HG02642 (cell line): ENCODE measurements around the gene TUBB4B.

Experiments
- ATAC-seq: cut with Tn5 transposase; IDR thresholded peaks from one replicate; pipeline ENCODE4 v1.9.1; 2021; ENCODE audit warnings: mild to moderate bottlenecking; ENCODE audit not compliant: unreplicated experiment, poor library complexity

TUBB4B gene

DNA sequence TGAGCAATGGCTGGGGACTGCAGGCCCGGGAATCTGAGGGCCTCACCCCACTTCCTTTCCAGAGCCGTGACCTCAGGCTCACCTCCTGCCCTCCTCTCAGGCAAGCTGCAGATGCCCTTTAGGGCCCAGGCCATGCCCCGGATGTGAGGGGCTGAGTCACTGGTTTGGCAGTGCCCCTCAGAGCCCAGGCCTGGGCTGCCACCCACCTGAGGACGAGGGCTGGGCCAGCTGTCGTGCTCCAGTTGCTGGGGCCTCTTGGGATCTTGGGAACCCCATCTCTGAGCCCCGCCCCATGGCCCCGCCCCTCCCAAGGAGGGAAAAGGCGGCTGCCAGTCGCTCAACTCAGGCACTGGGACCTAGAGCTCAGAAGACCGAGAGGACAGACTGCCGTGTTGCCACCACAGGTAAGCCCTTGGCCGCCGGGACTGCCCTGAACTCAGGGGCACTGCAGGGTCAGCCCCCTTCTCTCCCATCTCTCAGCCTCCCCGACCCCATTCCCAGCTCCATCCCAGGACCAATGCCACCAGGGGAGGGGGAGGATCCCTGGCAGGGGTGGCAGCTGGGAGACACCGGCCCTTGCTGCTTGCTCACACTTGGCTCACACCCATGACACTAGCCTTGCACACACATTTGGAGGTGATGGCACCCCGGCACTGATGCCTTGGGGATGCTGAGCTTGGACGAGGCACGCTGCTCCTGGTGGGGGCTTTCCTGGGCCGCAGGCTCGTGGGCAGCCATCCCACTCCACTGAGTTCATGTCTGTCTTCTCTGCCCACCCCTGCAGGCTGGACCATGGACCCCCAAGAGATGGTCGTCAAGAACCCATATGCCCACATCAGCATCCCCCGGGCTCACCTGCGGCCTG is 16.0 kb upstream of the TUBB4B start, which contains the start of gene CYSRT1:
TSS of gene CYSRT1 (plus strand) at position 345 of the 865 bp plus-strand sequence. CDS start at position 793, 448 bp downstream.
- no peak for ATAC-seq

GRCh38 chr9:137225699-137226331 is 15.3 kb upstream of the TUBB4B start:
- ATAC-seq: no peak

DNA sequence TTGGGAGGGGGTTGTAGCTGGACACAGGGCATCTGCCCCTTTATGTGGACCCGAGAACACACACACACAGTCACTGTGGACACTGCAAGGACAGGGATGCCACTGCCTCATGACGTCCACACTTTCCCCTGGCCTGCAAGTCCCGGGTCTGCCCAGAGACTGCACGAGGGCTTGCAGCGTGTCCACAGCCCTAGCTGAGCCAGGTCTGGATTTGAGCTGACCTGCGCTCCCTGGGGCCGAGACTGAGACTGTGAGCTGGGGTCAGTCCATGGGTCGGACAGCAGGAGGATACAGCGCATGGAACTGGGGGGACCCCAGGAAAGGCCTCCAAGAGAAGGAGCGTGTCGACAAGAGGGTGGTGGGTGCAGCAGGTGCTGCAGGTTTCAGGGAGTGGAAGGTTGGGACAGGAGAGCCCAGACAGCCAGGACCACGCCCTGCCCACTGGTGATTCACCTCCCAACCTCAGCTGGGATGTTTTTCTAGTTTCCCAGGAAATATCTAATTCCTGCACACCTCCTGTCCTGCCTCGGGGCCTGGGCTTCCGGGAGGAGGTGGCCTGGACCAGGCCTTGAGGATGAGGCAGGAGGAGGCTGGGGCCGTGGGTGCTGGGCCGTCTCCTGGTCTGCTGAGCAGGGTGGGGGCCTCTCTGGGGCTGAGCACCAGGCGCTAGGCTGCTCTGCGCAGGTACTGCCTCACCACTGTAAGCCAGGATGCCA is 14.6 kb upstream of the TUBB4B start:
- no peak for ATAC-seq

- ATAC-seq: no peak
Observed at GRCh38 chr9:137227054-137227852, 13.8 kb upstream of the TUBB4B start, which contains the start of gene RNF224. Gene RNF224 (plus strand): TSS chr9:137227502. CDS start chr9:137228336, 834 bp downstream.

DNA sequence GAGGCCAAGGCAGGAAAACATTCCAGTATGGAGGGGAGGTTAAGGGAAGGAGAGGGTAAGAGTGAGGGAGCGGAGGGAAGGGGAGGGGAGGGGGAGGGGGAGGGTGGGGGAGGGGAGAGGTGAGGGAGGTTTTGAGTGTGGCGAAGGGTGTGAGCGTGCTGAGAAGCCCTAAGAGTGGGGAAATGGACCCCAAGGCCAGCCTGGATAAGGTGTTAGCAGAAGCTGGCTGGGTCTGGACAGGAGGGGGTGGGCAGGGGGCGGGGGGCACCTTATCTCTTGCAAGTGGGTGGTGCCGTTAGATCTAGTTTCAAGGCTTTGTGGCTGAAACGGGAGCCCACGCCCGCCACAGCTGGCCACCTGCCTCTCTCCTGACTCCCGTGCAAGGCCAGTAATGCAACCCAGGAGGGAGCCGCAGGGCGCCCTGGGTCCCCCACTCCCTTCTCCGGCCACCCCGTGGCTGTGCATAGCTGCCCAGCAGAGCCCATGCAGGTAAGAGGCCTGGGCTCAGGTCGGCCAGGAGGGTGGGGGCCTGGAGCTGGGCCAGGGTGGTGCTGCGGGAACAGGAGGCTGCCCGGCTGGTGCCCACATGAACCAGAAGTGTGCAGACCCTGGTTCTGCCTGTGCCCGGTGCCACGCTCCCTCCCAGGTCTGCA is 13.1 kb upstream of the TUBB4B start:
- ATAC-seq: no peak

GRCh38 chr9:137228506-137228967 is 12.6 kb upstream of the TUBB4B start:
- ATAC-seq: no peak

GRCh38 chr9:137228968-137229896 is 11.9 kb upstream of the TUBB4B start:
- no peak for ATAC-seq

GRCh38 chr9:137229903-137230704 is 11.0 kb upstream of the TUBB4B start:
- no peak for ATAC-seq

DNA sequence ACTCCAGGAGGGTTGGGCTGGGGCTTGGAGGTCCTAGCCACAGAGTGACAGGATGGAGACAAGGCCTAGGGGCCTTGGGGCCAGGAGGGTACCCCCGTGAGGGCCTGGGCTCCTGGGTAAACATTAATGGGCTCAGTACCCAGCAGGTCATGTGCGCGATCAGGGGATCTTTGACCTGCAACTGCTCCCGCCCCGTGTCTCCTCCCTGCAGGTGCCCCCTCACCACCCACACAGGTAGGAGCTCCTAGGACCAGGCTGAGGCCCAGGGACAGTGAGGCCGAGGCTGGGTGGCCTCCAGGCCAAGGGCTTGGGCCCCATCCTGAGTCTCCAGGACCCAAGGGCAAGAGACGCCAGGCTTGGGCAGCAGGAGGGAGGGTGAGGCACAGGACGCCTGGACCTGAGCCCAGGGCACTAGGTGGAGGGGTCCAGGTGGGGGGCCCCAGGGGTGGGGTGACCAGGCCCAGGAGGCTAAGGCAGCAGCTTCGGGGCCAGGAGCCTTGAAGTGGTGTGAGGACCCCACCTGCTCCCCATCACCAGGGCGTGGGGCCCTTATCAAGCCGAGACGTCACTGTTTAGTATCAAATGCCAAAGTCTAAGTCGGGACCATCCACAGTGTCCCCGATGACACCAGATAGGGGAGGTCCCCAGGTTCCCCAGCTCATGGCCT is 10.2 kb upstream of the TUBB4B start, which contains the start of gene SLC34A3:
TSS of gene SLC34A3 (plus strand) at position 197 of the 667 bp plus-strand sequence. CDS start 802 bp downstream, outside the sequence.
- ATAC-seq: no peak

GRCh38 chr9:137231372-137232039 is 9.6 kb upstream of the TUBB4B start:
- no peak for ATAC-seq

DNA sequence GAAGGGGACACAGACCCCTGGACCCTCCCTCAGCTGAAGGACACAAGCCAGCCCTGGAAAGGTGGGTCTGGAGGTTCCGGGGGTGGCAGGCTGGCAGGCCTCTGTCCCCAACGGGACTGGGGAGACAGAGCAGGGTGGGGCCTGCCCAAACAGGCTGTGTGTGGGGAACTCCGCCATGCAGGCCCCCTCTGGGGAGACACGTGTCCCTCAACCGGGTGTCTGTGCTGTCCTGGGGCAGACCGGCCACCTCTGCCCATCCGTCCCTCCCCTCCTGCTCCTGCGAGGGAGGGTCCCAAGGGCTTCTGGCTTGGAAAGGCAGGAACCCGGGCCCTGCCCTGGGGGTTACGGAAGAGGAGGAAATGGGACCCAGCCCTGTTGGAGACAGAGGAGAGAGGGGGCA is 9.0 kb upstream of the TUBB4B start:
- no peak for ATAC-seq

DNA sequence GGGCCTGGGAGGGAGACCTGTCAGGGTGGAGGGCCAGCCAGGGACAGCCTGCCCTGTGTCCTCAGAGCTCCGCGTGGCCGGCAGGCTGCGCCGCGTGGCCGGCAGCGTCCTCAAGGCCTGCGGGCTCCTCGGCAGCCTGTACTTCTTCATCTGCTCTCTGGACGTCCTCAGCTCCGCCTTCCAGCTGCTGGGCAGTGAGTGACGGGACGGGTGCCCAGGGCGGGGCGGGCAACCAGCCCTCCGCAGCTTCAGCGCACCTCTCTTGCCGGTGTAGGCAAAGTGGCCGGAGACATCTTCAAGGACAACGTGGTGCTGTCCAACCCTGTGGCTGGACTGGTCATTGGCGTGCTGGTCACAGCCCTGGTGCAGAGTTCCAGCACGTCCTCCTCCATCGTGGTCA is 8.6 kb upstream of the TUBB4B start:
- no peak for ATAC-seq

GRCh38 chr9:137233143-137233980 is 7.7 kb upstream of the TUBB4B start:
- no peak for ATAC-seq

- no peak for ATAC-seq
Observed at GRCh38 chr9:137234055-137234697, 6.9 kb upstream of the TUBB4B start.

- ATAC-seq: no peak
Observed at GRCh38 chr9:137234758-137235423, 6.2 kb upstream of the TUBB4B start.
